Keratinocyte (primary cell): ENCODE data around the gene PHACTR2.

Experiments used
- EZH2 ChIP-seq: IDR thresholded peaks from one replicate; pipeline ENCODE4 v1.6.1; 2012; ENCODE audit warnings: inconsistent platforms, mild to moderate bottlenecking, low read length, moderate library complexity
- TF ChIP-seq, protein P1 (sequence below), 3 experiments: IDR thresholded peaks in 1 of 3; conservative IDR thresholded peaks in 1 of 3; optimal IDR thresholded peaks in 1 of 3; 2 replicates in 2 of 3; 3 replicates in 1 of 3; pipeline versions ENCODE3 to v1.5.1; 2011; ENCODE audit warnings: low read length in 3 of 3, mild to moderate bottlenecking in 3 of 3, moderate library complexity in 2 of 3, control low read depth in 1 of 3, inconsistent platforms in 1 of 3; ENCODE audit not compliant: insufficient read depth in 2 of 3; ENCODE audit errors: extremely low read depth in 1 of 3

DNA sequence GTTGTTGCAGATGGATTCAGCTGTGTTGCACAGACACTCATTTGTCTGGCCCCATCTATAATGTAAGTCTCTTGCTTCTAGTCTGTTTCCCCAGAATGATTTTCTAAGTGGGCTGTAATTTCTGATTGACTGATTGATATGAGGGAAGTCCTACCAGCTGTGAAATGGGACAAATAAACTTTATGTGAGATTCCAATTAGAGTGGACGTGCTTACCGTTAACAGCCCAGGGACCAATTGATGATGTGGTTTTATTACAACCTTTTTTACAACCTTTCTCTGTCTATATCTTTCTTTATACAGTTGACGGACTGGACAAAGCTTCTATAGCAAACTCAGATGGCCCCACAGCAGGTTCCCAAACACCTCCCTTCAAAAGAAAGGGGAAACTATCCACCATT is 33.9 kb downstream of the PHACTR2 start:
- TF ChIP-seq, protein P1, sequence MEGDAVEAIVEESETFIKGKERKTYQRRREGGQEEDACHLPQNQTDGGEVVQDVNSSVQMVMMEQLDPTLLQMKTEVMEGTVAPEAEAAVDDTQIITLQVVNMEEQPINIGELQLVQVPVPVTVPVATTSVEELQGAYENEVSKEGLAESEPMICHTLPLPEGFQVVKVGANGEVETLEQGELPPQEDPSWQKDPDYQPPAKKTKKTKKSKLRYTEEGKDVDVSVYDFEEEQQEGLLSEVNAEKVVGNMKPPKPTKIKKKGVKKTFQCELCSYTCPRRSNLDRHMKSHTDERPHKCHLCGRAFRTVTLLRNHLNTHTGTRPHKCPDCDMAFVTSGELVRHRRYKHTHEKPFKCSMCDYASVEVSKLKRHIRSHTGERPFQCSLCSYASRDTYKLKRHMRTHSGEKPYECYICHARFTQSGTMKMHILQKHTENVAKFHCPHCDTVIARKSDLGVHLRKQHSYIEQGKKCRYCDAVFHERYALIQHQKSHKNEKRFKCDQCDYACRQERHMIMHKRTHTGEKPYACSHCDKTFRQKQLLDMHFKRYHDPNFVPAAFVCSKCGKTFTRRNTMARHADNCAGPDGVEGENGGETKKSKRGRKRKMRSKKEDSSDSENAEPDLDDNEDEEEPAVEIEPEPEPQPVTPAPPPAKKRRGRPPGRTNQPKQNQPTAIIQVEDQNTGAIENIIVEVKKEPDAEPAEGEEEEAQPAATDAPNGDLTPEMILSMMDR (optimal IDR thresholded peaks at IDR 0.05 in 1 of 3, IDR thresholded peaks at IDR 0.05 in 1 of 3, conservative IDR thresholded peaks at IDR 0.05 in 1 of 3; ENCODE audit: extremely low read depth in 1 of 3, insufficient read depth in 2 of 3, low read length in 3 of 3) = no peak
- no peak for TF ChIP-seq EZH2
